GM18499 (cell line): Measurements from ENCODE around the gene IP6K1.
A peak's percentile ranks its signal among the peaks of the same experiment; 100 is the strongest.
"Not testable (repeated sequence)": the region's sequence is repeated elsewhere in the genome, so short reads cannot be mapped to it uniquely, and the experiment has no call there.

Source experiments
- ATAC-seq: cut with Tn5 transposase; IDR thresholded peaks from one replicate; pipeline ENCODE4 v1.9.1; 2021; ENCODE audit warnings: moderate number of reproducible peaks; ENCODE audit not compliant: insufficient read depth, unreplicated experiment

The IP6K1 gene

GRCh38 chr3:49794926-49795905 lies 8.9 kb upstream of the IP6K1 start:
- ATAC-seq = no peak

- ATAC-seq = no peak
Measured at GRCh38 chr3:49794431-49794830, 8.1 kb upstream of the IP6K1 start.

- no peak for ATAC-seq
Measured at GRCh38 chr3:49793486-49794085, 7.2 kb upstream of the IP6K1 start.

- ATAC-seq = no peak
Measured at GRCh38 chr3:49792371-49793150, 6.2 kb upstream of the IP6K1 start.

- no peak for ATAC-seq
Measured at GRCh38 chr3:49791571-49791970, 5.2 kb upstream of the IP6K1 start.

GRCh38 chr3:49790626-49791411 lies 4.5 kb upstream of the IP6K1 start:
- ATAC-seq = no peak

GRCh38 chr3:49788056-49788455 lies 1.7 kb upstream of the IP6K1 start:
- ATAC-seq = no peak

- no peak for ATAC-seq
Measured at GRCh38 chr3:49787536-49787935, 1.2 kb upstream of the IP6K1 start.

- ATAC-seq = no peak
Measured at GRCh38 chr3:49787182-49787464, 781 bp upstream of the IP6K1 start.

- peak; percentile 4 for ATAC-seq
Measured at GRCh38 chr3:49785565-49786356, 581 bp downstream of the IP6K1 start.

- not testable (repeated sequence) for ATAC-seq
Measured at GRCh38 chr3:49782277-49782676, 4.1 kb downstream of the IP6K1 start.

- ATAC-seq = no peak
Measured at GRCh38 chr3:49781415-49782199, 4.7 kb downstream of the IP6K1 start.

- not testable (repeated sequence) for ATAC-seq
Measured at GRCh38 chr3:49780975-49781365, 5.4 kb downstream of the IP6K1 start.

- no peak for ATAC-seq
Measured at GRCh38 chr3:49780080-49780974, 6.0 kb downstream of the IP6K1 start.

- ATAC-seq = no peak
Measured at GRCh38 chr3:49779358-49780079, 6.8 kb downstream of the IP6K1 start.

- not testable (repeated sequence) for ATAC-seq
Measured at GRCh38 chr3:49776101-49776500, 10.2 kb downstream of the IP6K1 start.

- no peak for ATAC-seq
Measured at GRCh38 chr3:49775538-49775937, 10.8 kb downstream of the IP6K1 start.
